Activated CD8-positive, alpha-beta T cell treated with anti-CD3 and anti-CD28 coated beads, Interleukin-2, amount 10 ng/mL, durations not matched to agents 7 days and 5 days (primary cell): ENCODE measurements around the gene FHDC1. TPM values are rescaled to one million over a fixed set of nuclear protein-coding genes. Genes with fewer than 3 reads are reported as not detected.

Experiments used
- ATAC-seq: fragments of 150-1000 bp; cut with Tn5 transposase; one replicate; pipeline ENCODE4 v1.10.0; 2021; ENCODE audit warnings: moderate library complexity
- CTCF ChIA-PET: fragments of 350-600 bp; sonication (Branson Sonifier 250); formaldehyde crosslinking; loops from one replicate; lab custom pipeline; 2021; ENCODE audit warnings: antibody characterized with exemption; lab: Charles Lee
- POLR2A ChIA-PET: fragments of 350-600 bp; sonication (Branson Sonifier 250); formaldehyde crosslinking; loops from one replicate; lab custom pipeline; 2021; ENCODE audit warnings: antibody characterized with exemption; lab: Charles Lee
- DNase-seq: peaks from one replicate; pipeline ENCODE4 v3.0.0-alpha.2; 2020
- H3K27ac Mint-ChIP-seq: one replicate; pipeline ENCODE4 v1.8.0; 2021; ENCODE audit warnings: mild to moderate bottlenecking, mixed read lengths
- H3K27me3 Mint-ChIP-seq: one replicate; pipeline ENCODE4 v1.8.0; 2021; ENCODE audit warnings: low read depth, mixed read lengths
- H3K36me3 Mint-ChIP-seq: one replicate; pipeline ENCODE4 v1.8.0; 2021; ENCODE audit warnings: low read depth, mixed read lengths
- H3K4me1 Mint-ChIP-seq: one replicate; pipeline ENCODE4 v1.8.0; 2021; ENCODE audit warnings: low read depth, mixed read lengths
- H3K4me3 Mint-ChIP-seq: one replicate; pipeline ENCODE4 v1.8.0; 2021; ENCODE audit warnings: mild to moderate bottlenecking, mixed read lengths
- H3K9me3 Mint-ChIP-seq: one replicate; pipeline ENCODE4 v1.8.0; 2022; ENCODE audit warnings: mixed read lengths; ENCODE audit not compliant: insufficient read depth
- total RNA-seq, 2 experiments: library from RNA; stranded (reverse); gene quantifications; one replicate each; pipeline ENCODE4 v1.2.3, GENCODE V29; 2021

Gene FHDC1
- total RNA-seq, 2 experiments from 2014 or later = 0.13 to 0.24 TPM

- ChIA-PET CTCF (interaction anchor here (1.1 kb wide), 1 partner anchor 217 kb away, joined by 3 read pairs; no protein-coding TSS in a partner anchor), POLR2A (no interaction called here)
- H3K9me3 Mint-ChIP-seq = no peaks in the 10 kb centered on the region
- H3K27me3 Mint-ChIP-seq = no peaks in the 10 kb centered on the region
- ATAC-seq (no peak), DNase-seq (no peak)
- peaks cover 9% of the 10 kb centered on the region for H3K36me3 Mint-ChIP-seq
- H3K4me1 Mint-ChIP-seq = no peaks in the 10 kb centered on the region
- H3K27ac Mint-ChIP-seq = no peak overlapping the region
- H3K4me3 Mint-ChIP-seq = no peak overlapping the region
Observed at GRCh38 chr4:152910521-152910920, 25.6 kb upstream of the FHDC1 start.

GRCh38 chr4:152917543-152918395 is 18.4 kb upstream of the FHDC1 start:
- ATAC-seq (no peak), DNase-seq (no peak)
- H3K9me3 Mint-ChIP-seq = peaks cover 23% of the 10 kb centered on the region
- no peaks in the 10 kb centered on the region for H3K27me3 Mint-ChIP-seq
- CTCF ChIA-PET = interaction anchor here (1.0 kb wide), 1 partner anchor 168 kb away, joined by 3 read pairs; no protein-coding TSS in a partner anchor
- no peaks in the 10 kb centered on the region for H3K4me1 Mint-ChIP-seq
- no peak overlapping the region for H3K4me3 Mint-ChIP-seq
- peaks cover 9% of the 10 kb centered on the region for H3K36me3 Mint-ChIP-seq
- POLR2A ChIA-PET = no interaction called here
- H3K27ac Mint-ChIP-seq = no peak overlapping the region

GRCh38 chr4:152919826-152920225 is 16.3 kb upstream of the FHDC1 start:
- ATAC-seq = no peak

GRCh38 chr4:152920768-152921167 is 15.4 kb upstream of the FHDC1 start:
- H3K9me3 Mint-ChIP-seq = peaks cover 23% of the 10 kb centered on the region
- no peak for ATAC-seq
- H3K27me3 Mint-ChIP-seq = peaks cover 2% of the 10 kb centered on the region
- peaks cover 9% of the 10 kb centered on the region for H3K36me3 Mint-ChIP-seq
- no peak overlapping the region for H3K27ac Mint-ChIP-seq
- CTCF ChIA-PET = no interaction called here
- no peak for DNase-seq
- no peaks in the 10 kb centered on the region for H3K4me1 Mint-ChIP-seq
- H3K4me3 Mint-ChIP-seq = no peak overlapping the region
- POLR2A ChIA-PET = no interaction called here

More at GRCh38 chr4:152919826-152920225, 16.3 kb upstream of the FHDC1 start:
- ChIA-PET CTCF (no interaction called here), POLR2A (no interaction called here)
- H3K36me3 Mint-ChIP-seq = peaks cover 9% of the 10 kb centered on the region
- peaks cover 2% of the 10 kb centered on the region for H3K27me3 Mint-ChIP-seq
- H3K4me1 Mint-ChIP-seq = no peaks in the 10 kb centered on the region
- H3K4me3 Mint-ChIP-seq = no peak overlapping the region
- H3K27ac Mint-ChIP-seq = no peak overlapping the region
- H3K9me3 Mint-ChIP-seq = peaks cover 23% of the 10 kb centered on the region
- no peak for DNase-seq

- CTCF ChIA-PET = no interaction called here
- no peak overlapping the region for H3K27ac Mint-ChIP-seq
- no peak overlapping the region for H3K4me3 Mint-ChIP-seq
- peaks cover 9% of the 10 kb centered on the region for H3K36me3 Mint-ChIP-seq
- H3K9me3 Mint-ChIP-seq = peaks cover 23% of the 10 kb centered on the region
- DNase-seq = no peak
- no peaks in the 10 kb centered on the region for H3K4me1 Mint-ChIP-seq
- POLR2A ChIA-PET = no interaction called here
- no peak for ATAC-seq
- peaks cover 2% of the 10 kb centered on the region for H3K27me3 Mint-ChIP-seq
Observed at GRCh38 chr4:152921284-152921683, 14.8 kb upstream of the FHDC1 start.

GRCh38 chr4:152925851-152926250 is 10.3 kb upstream of the FHDC1 start:
- ChIA-PET CTCF (no interaction called here), POLR2A (no interaction called here)
- no peak overlapping the region for H3K27ac Mint-ChIP-seq
- H3K36me3 Mint-ChIP-seq = no peaks in the 10 kb centered on the region
- H3K4me3 Mint-ChIP-seq = no peak overlapping the region
- peaks cover 8% of the 10 kb centered on the region for H3K9me3 Mint-ChIP-seq
- H3K4me1 Mint-ChIP-seq = peaks cover 9% of the 10 kb centered on the region
- peaks cover 15% of the 10 kb centered on the region for H3K27me3 Mint-ChIP-seq
- ATAC-seq (no peak), DNase-seq (no peak)

- no peak for DNase-seq
- no peaks in the 10 kb centered on the region for H3K36me3 Mint-ChIP-seq
- H3K27ac Mint-ChIP-seq = no peak overlapping the region
- H3K4me1 Mint-ChIP-seq = peaks cover 9% of the 10 kb centered on the region
- POLR2A ChIA-PET = interaction anchor here (0.6 kb wide), 1 partner anchor 395 kb away, joined by 3 read pairs; no protein-coding TSS in a partner anchor
- no peak overlapping the region for H3K4me3 Mint-ChIP-seq
- H3K9me3 Mint-ChIP-seq = peaks cover under 1% of the 10 kb centered on the region
- CTCF ChIA-PET = no interaction called here
- H3K27me3 Mint-ChIP-seq = peaks cover 20% of the 10 kb centered on the region
- no peak for ATAC-seq
Observed at GRCh38 chr4:152926959-152927358, 9.2 kb upstream of the FHDC1 start.

GRCh38 chr4:152927737-152928136 is 8.4 kb upstream of the FHDC1 start:
- no peak overlapping the region for H3K27ac Mint-ChIP-seq
- H3K4me3 Mint-ChIP-seq = no peak overlapping the region
- peaks cover 22% of the 10 kb centered on the region for H3K27me3 Mint-ChIP-seq
- POLR2A ChIA-PET = no interaction called here
- ATAC-seq = no peak
- CTCF ChIA-PET = no interaction called here
- DNase-seq = no peak
- H3K36me3 Mint-ChIP-seq = no peaks in the 10 kb centered on the region
- no peaks in the 10 kb centered on the region for H3K9me3 Mint-ChIP-seq
- peaks cover 9% of the 10 kb centered on the region for H3K4me1 Mint-ChIP-seq

- CTCF ChIA-PET = no interaction called here
- Mint-ChIP-seq H3K27ac (no peak overlapping the region), H3K4me3 (no peak overlapping the region), H3K9me3 (no peaks in the 10 kb centered on the region), H3K27me3 (peaks cover 27% of the 10 kb centered on the region), H3K4me1 (peaks cover 9% of the 10 kb centered on the region), H3K36me3 (no peaks in the 10 kb centered on the region)
- DNase-seq = no peak
- POLR2A ChIA-PET = no interaction called here
- ATAC-seq = no peak
Observed at GRCh38 chr4:152928286-152928685, 7.8 kb upstream of the FHDC1 start.

GRCh38 chr4:152929888-152930287 is 6.2 kb upstream of the FHDC1 start:
- ChIA-PET POLR2A (no interaction called here), CTCF (interaction anchor here (0.8 to 2.4 kb wide), 2 partner anchors 14 to 182 kb away, joined by 3 to 6 read pairs; no protein-coding TSS in a partner anchor)
- DNase-seq (no peak), ATAC-seq (no peak)
- H3K9me3 Mint-ChIP-seq = no peaks in the 10 kb centered on the region
- H3K27me3 Mint-ChIP-seq = peaks cover 39% of the 10 kb centered on the region
- H3K36me3 Mint-ChIP-seq = no peaks in the 10 kb centered on the region
- no peak overlapping the region for H3K27ac Mint-ChIP-seq
- no peak overlapping the region for H3K4me3 Mint-ChIP-seq
- H3K4me1 Mint-ChIP-seq = peaks cover 9% of the 10 kb centered on the region

GRCh38 chr4:152935143-152935542 is 980 bp upstream of the FHDC1 start:
- Mint-ChIP-seq H3K4me1 (peaks cover 17% of the 10 kb centered on the region), H3K36me3 (no peaks in the 10 kb centered on the region), H3K27ac (no peak overlapping the region), H3K27me3 (peaks cover 59% of the 10 kb centered on the region), H3K9me3 (no peaks in the 10 kb centered on the region), H3K4me3 (peak overlapping the region; percentile 57)
- DNase-seq (peak; percentile 37), ATAC-seq (no peak)
- ChIA-PET POLR2A (interaction anchor here (0.7 kb wide), 1 partner anchor 394 kb away, joined by 4 read pairs; no protein-coding TSS in a partner anchor), CTCF (interaction anchor here (1.0 to 1.8 kb wide), 4 partner anchors 56 to 193 kb away, joined by 3 to 6 read pairs (median 4); partner anchors contain the start of genes ARFIP1 and TIGD4)
